ENCODE data around the gene ASB8. TPM values are rescaled to one million over a fixed set of nuclear protein-coding genes. Genes with fewer than 3 reads are reported as not detected.

Gene ASB8
- polyA plus RNA-seq, 3 donors, result 23.8 to 50.0 (median 38.4) TPM

GRCh38 chr12:48197549-48197970 is 40.2 kb upstream of the ASB8 start:
- peak; percentile 74 for TF ChIP-seq CTCF (IDR thresholded peaks at IDR 0.05)
- Mint-ChIP-seq H3K4me1 (peaks cover 45% of the 10 kb centered on the region), H3K4me3 (peak overlapping the region; percentile 92 to 96), H3K36me3 (peaks cover 6 to 11% of the 10 kb centered on the region in 2 donors), H3K27me3 (ENCODE audit: low read depth in 3 of 3) (peaks cover 0 to 14% (median 4%) of the 10 kb centered on the region in 3 donors), H3K9me3 (peaks cover 0 to 6% (median 5%) of the 10 kb centered on the region in 7 donors), H3K27ac (peak overlapping the region; percentile 97 to 99 (median 98))
- Histone ChIP-seq H3K36me3 (replicated peaks in 1 of 2; ENCODE audit: control insufficient read depth in 1 of 2, insufficient read depth in 2 of 2, low read length in 2 of 2) (no peaks in the 10 kb centered on the region), H3K9me3 (replicated peaks in 1 of 2; ENCODE audit: control insufficient read depth in 1 of 2, insufficient read depth in 1 of 2, low read length in 2 of 2) (no peaks in the 10 kb centered on the region), H3K27ac (ENCODE audit: low read depth in 1 of 2, low read length in 2 of 2) (peak overlapping the region; percentile 89 to 98), H3K4me1 (ENCODE audit: control insufficient read depth in 1 of 2, insufficient read depth in 2 of 2, low read length in 2 of 2) (peaks cover 38 to 47% of the 10 kb centered on the region in 2 donors), H3K79me2 (ENCODE audit: insufficient read depth, low read length) (peaks cover 24% of the 10 kb centered on the region), H3K4me3 (replicated peaks in 1 of 3; ENCODE audit: low read depth in 2 of 3, low read length in 3 of 3) (peak overlapping the region; percentile 78 to 89 (median 79)), H3K4me2 (replicated peaks; ENCODE audit: extremely low read depth, low read length, poor library complexity, severe bottlenecking) (peak overlapping the region; percentile 96), H3K9ac (ENCODE audit: insufficient read depth, low read length, poor library complexity, severe bottlenecking) (peak overlapping the region; percentile 92), H3K27me3 (ENCODE audit: control insufficient read depth in 2 of 2, insufficient read depth in 2 of 2, low read length in 2 of 2) (peaks cover 0 to 15% of the 10 kb centered on the region in 2 donors), H2AFZ (ENCODE audit: insufficient read depth, low read depth, low read length, poor library complexity, severe bottlenecking) (peak overlapping the region; percentile 94), H4K20me1 (ENCODE audit: insufficient read depth, low read length) (no peaks in the 10 kb centered on the region)
- peak; percentile 15 to 48 (median 33) for DNase-seq
- intact Hi-C loops (cut with micrococcal nuclease), result loop anchor here (5.0 kb wide), 1 partner anchor 155 kb away; the partner anchor contains the start of gene ZNF641 (in 2 of the 2)
- WGBS (ENCODE audit: insufficient coverage), result 6% methylated on average over 4 of the region's 10 CpGs

- DNase-seq, result no peak
- Histone ChIP-seq H3K4me3 (replicated peaks in 1 of 3; ENCODE audit: low read depth in 2 of 3, low read length in 3 of 3) (no peak overlapping the region), H3K27me3 (ENCODE audit: control insufficient read depth in 2 of 2, insufficient read depth in 2 of 2, low read length in 2 of 2) (peaks cover 2 to 18% of the 10 kb centered on the region in 2 donors), H2AFZ (ENCODE audit: insufficient read depth, low read depth, low read length, poor library complexity, severe bottlenecking) (no peak overlapping the region), H3K4me1 (ENCODE audit: control insufficient read depth in 1 of 2, insufficient read depth in 2 of 2, low read length in 2 of 2) (peaks cover 18 to 22% of the 10 kb centered on the region in 2 donors), H3K4me2 (replicated peaks; ENCODE audit: extremely low read depth, low read length, poor library complexity, severe bottlenecking) (no peak overlapping the region), H3K79me2 (ENCODE audit: insufficient read depth, low read length) (peaks cover 15% of the 10 kb centered on the region), H4K20me1 (ENCODE audit: insufficient read depth, low read length) (no peaks in the 10 kb centered on the region), H3K9ac (ENCODE audit: insufficient read depth, low read length, poor library complexity, severe bottlenecking) (no peak overlapping the region), H3K27ac (ENCODE audit: low read depth in 1 of 2, low read length in 2 of 2) (no peak overlapping the region), H3K36me3 (replicated peaks in 1 of 2; ENCODE audit: control insufficient read depth in 1 of 2, insufficient read depth in 2 of 2, low read length in 2 of 2) (no peaks in the 10 kb centered on the region), H3K9me3 (replicated peaks in 1 of 2; ENCODE audit: control insufficient read depth in 1 of 2, insufficient read depth in 1 of 2, low read length in 2 of 2) (no peaks in the 10 kb centered on the region)
- intact Hi-C loops (cut with micrococcal nuclease), result loop anchor here (5.0 kb wide), 1 partner anchor 158 kb away; the partner anchor contains the start of gene ZNF641 (in 2 of the 2)
- WGBS (ENCODE audit: insufficient coverage), result 85% methylated on average over 1 of the region's 1 CpG
- Mint-ChIP-seq H3K4me1 (peaks cover 19% of the 10 kb centered on the region), H3K9me3 (no peaks in the 10 kb centered on the region), H3K27me3 (ENCODE audit: low read depth in 3 of 3) (peaks cover 4 to 18% (median 5%) of the 10 kb centered on the region in 3 donors), H3K27ac (no peak overlapping the region), H3K36me3 (no peaks in the 10 kb centered on the region), H3K4me3 (peak overlapping the region in 1 of 2 donors; percentile 18)
- TF ChIP-seq CTCF (IDR thresholded peaks at IDR 0.05), result no peak
Observed at GRCh38 chr12:48194799-48195201, 37.5 kb upstream of the ASB8 start.

Measured in CD14-positive monocyte (primary cell).